H1 (cell line): ENCODE measurements around the gene DCDC2C. TPM values are rescaled to one million over a fixed set of nuclear protein-coding genes. Genes with fewer than 3 reads are reported as not detected.

ENCODE experiments used
- EZH2 ChIP-seq: fragments of 200-600 bp; sonication (generic); IDR thresholded peaks from 2 replicates; pipeline ENCODE4 v1.7.1; 2012; ENCODE audit warnings: low read depth, mild to moderate bottlenecking, moderate library complexity, low read length, inconsistent platforms; ENCODE audit not compliant: severe bottlenecking
- GABPA ChIP-seq: IDR thresholded peaks from 2 replicates; pipeline ENCODE4 v1.6.1; 2011; ENCODE audit warnings: mild to moderate bottlenecking, low read length, moderate library complexity, borderline replicate concordance; ENCODE audit not compliant: insufficient read depth
- JUND ChIP-seq: IDR thresholded peaks from 2 replicates; pipeline ENCODE4 v1.6.1; 2011; ENCODE audit warnings: mild to moderate bottlenecking, improper control_type of control experiment, low read length
- RFX5 ChIP-seq: IDR thresholded peaks from 2 replicates; pipeline ENCODE4 v1.6.1; 2011; ENCODE audit warnings: low read depth, low read length, improper control_type of control experiment, borderline replicate concordance
- SIRT6 ChIP-seq: IDR thresholded peaks from one replicate; pipeline ENCODE4 v1.7.1; 2012; ENCODE audit warnings: low read length, inconsistent platforms
- TAF7 ChIP-seq: optimal IDR thresholded peaks from 2 replicates; pipeline ENCODE3; 2011; ENCODE audit warnings: low read depth, mild to moderate bottlenecking, inconsistent platforms, low read length, moderate library complexity, borderline replicate concordance
- polyA plus RNA-seq, 7 experiments: library from polyadenylated mRNA; depleted of rRNA in 3 of 7; stranded (reverse) in 5 of 7; unstranded in 2 of 7; fragments of >200 nt in 5 of 7; fragments of 200-250 nt in 2 of 7; gene quantifications; 1 replicate in 5 of 7; 2 replicates in 1 of 7; 4 replicates in 1 of 7; pipeline versions ENCODE4 v1.2.1 to v1.2.3, GENCODE V29; 2011 to 2013; ENCODE audit warnings: missing spikeins in 2 of 7, mixed read lengths in 2 of 7
- total RNA-seq: library from RNA; stranded (reverse); fragmentation: NEBNext Ultra II Directional; extraction: Animal tissue kit (Norgen Biotek cat#: 25700); gene quantifications from 2 replicates; pipeline ENCODE4 v1.2.1, GENCODE V29; 2021

DCDC2C gene
- total and polyA plus RNA-seq, 2 of the 8 experiments (the other 6 are each of a cell fraction or from before 2014, with no cell fraction given) = 0.50 TPM; not detected in 1

DNA sequence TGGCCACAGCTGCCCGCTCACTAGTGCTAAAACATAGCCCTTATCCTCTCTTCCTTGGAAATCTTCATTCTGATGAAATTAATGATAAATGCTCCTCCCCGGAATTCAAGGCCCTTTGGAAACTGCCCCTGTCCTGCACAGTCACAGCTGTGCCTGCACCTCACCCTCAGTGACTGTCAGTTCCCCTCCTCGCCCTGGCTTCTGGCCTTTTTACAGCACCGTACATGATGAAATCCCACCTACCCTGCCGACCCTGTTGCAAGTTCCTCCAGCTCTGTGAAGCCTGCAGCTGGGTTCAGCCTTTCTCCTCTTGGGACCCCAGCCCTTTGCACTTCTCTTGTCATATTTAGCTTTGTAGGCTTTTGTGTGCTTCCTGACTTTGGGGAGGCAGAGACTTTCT lies 48.4 kb downstream of the DCDC2C start (continued):
- TF ChIP-seq RFX5 (no peak), JUND (no peak), TAF7 (no peak), SIRT6 (no peak), GABPA (no peak), EZH2 (no peak)
